ENCODE data around the gene SLFN11. TPM values are rescaled to one million over a fixed set of nuclear protein-coding genes. Genes with fewer than 3 reads are reported as not detected.
"Not testable (repeated sequence)": the region's sequence is repeated elsewhere in the genome, so short reads cannot be mapped to it uniquely, and the experiment has no call there.

The SLFN11 gene
- total and polyA plus RNA-seq, 8 donors, result 0.89 to 38.5 (median 6.4) TPM

DNA sequence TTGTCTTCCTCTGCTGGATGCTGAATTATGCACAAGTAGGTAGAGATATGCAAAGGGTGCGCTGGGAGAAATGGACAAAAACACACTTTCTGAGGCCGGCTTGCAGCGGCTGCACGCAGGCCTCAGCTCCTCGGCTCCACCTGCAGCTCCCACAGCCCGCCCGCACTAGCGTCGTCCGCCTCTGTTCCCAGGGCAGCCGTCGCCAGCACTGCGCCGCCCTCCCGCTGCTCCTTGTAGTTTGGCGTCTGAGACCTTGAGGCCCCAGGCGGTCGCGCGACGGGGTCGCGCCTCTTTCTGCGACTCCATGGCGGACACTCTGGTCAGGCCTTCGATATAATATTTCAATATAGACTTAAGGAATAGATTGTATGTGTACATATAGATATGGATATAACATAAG lies 34.1 kb upstream of the SLFN11 start:
- no peak for DNase-seq
- no peak for TF ChIP-seq POLR2AphosphoS5 (IDR thresholded peaks at IDR 0.05)
- TF ChIP-seq, protein P1, sequence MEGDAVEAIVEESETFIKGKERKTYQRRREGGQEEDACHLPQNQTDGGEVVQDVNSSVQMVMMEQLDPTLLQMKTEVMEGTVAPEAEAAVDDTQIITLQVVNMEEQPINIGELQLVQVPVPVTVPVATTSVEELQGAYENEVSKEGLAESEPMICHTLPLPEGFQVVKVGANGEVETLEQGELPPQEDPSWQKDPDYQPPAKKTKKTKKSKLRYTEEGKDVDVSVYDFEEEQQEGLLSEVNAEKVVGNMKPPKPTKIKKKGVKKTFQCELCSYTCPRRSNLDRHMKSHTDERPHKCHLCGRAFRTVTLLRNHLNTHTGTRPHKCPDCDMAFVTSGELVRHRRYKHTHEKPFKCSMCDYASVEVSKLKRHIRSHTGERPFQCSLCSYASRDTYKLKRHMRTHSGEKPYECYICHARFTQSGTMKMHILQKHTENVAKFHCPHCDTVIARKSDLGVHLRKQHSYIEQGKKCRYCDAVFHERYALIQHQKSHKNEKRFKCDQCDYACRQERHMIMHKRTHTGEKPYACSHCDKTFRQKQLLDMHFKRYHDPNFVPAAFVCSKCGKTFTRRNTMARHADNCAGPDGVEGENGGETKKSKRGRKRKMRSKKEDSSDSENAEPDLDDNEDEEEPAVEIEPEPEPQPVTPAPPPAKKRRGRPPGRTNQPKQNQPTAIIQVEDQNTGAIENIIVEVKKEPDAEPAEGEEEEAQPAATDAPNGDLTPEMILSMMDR (IDR thresholded peaks at IDR 0.05), result no peak
- TF ChIP-seq POLR2A (IDR thresholded peaks at IDR 0.05), result no peak
- TF ChIP-seq EP300 (IDR thresholded peaks at IDR 0.05), result no peak
- Histone ChIP-seq H3K4me3 (no peak overlapping the region), H3K27ac (no peak overlapping the region), H3K9me3 (no peaks in the 10 kb centered on the region), H3K4me1 (no peaks in the 10 kb centered on the region), H3K27me3 (no peaks in the 10 kb centered on the region), H3K36me3 (peaks cover 0 to 51% (median 43%) of the 10 kb centered on the region in 4 donors)
- 86 to 96% (median 92%) methylated on average over 21 to 26 of the region's 26 CpGs for WGBS, 5 donors
- intact Hi-C loops (cut with DNase I; ENCODE audit: low total_unique reads), result no loop called here

DNA sequence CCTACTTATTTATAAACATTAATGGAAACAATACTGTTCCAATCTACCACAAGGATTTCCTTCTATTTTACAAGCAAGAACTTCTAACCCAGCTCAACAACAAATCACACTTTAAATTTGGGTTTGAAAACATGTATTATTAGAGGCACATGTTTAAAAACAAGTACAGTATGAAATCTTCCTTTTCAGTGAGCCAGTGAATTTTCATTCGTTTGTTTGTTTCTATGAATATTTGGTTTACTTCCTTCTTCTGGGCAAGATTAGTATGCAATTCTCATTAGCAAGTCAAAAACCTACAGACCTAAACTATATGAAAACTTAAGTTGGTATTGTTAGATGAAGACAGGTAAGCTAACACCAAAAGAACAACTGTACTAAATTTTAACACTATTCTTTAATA lies 33.1 kb upstream of the SLFN11 start:
- WGBS, 5 donors, result 77 to 90% (median 87%) methylated on average over 1 of the region's 1 CpG
- Histone ChIP-seq H3K27ac (no peak overlapping the region), H3K36me3 (peaks cover 0 to 47% (median 35%) of the 10 kb centered on the region in 4 donors), H3K4me1 (no peaks in the 10 kb centered on the region), H3K4me3 (no peak overlapping the region), H3K9me3 (no peaks in the 10 kb centered on the region), H3K27me3 (no peaks in the 10 kb centered on the region)
- intact Hi-C loops (cut with DNase I; ENCODE audit: low total_unique reads), result no loop called here
- DNase-seq, result no peak
- TF ChIP-seq POLR2AphosphoS5 (IDR thresholded peaks at IDR 0.05), result no peak
- TF ChIP-seq, protein P1 (IDR thresholded peaks at IDR 0.05), result no peak
- TF ChIP-seq POLR2A (IDR thresholded peaks at IDR 0.05), result no peak
- TF ChIP-seq EP300 (IDR thresholded peaks at IDR 0.05), result no peak

DNA sequence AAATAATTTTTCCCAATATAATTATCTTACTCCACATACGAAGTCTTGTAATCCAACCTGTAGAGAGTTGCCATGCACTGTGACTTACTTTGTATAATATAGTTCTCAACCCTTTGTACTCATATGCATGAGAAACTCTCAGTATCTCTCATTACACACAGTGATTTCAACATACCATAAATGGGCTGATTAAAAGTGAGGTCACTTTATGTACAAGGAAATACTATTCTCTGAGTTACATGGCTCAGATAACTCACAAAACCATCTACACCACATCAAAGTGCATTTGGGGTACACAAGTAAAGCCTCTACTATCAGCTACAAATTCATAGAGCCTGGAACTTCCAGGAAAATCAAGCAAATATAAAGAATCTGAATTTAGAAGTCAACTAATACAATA lies 30.9 kb upstream of the SLFN11 start:
- TF ChIP-seq EP300 (IDR thresholded peaks at IDR 0.05) (no peak), POLR2AphosphoS5 (IDR thresholded peaks at IDR 0.05) (no peak)
- 61 to 89% (median 88%) methylated on average over 1 of the region's 1 CpG for WGBS, 5 donors
- H3K27ac ChIP-seq, result no peak overlapping the region

DNA sequence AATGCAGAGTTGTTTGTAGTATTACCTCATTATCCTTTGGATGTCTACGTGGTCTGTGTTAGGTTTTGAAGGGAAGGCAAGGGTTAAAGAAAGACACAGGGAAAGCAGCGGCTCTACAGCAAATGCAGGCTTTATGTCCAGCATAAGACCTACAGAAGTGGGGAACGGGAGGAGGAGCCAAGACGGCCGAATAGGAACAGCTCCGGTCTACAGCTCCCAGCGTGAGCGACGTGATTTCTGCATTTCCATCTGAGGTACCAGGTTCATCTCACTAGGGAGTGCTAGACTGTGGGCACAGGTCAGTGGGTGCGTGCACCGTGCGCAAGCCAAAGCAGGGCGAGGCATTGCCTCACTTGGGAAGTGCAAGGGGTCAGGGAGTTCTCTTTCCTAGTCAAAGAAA lies 20.4 kb upstream of the SLFN11 start:
- not testable (repeated sequence) for H3K9me3 ChIP-seq
- 84 to 96% (median 89%) methylated on average over 13 of the region's 13 CpGs for WGBS, 5 donors

More for the DNA sequence above, 30.9 kb upstream of the SLFN11 start:
- peaks cover 0 to 26% (median 14%) of the 10 kb centered on the region in 4 donors for H3K36me3 ChIP-seq
- no peaks in the 10 kb centered on the region for H3K27me3 ChIP-seq
- H3K4me1 ChIP-seq, result no peaks in the 10 kb centered on the region
- no peaks in the 10 kb centered on the region for H3K9me3 ChIP-seq
- peak in 1 of 2 donors; percentile 11 for DNase-seq
- H3K4me3 ChIP-seq, result no peak overlapping the region
- intact Hi-C loops (cut with DNase I; ENCODE audit: low total_unique reads), result no loop called here

DNA sequence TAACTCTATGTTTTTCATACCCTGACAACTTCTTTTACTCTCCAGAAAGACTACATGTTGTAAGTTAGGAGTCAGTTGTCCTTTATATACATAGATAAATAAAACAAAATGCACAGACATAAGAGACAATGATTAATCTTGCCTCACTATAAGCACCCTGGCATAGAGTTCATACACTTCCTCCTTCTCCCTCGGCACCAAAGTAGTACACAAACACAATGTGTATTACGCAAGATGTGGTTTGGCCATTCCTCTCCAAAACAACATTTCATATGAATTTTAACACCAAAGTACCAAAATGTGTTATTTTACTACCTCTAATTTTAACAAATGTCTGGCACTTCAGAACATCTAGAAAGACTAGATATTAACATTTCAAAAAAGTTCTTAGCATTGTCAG lies 17.2 kb upstream of the SLFN11 start:
- no peak for DNase-seq
- intact Hi-C loops (cut with DNase I; ENCODE audit: low total_unique reads), result no loop called here
- Histone ChIP-seq H3K27me3 (peaks cover 0 to 13% (median 0%) of the 10 kb centered on the region in 3 donors), H3K9me3 (no peaks in the 10 kb centered on the region), H3K4me3 (no peak overlapping the region), H3K36me3 (no peaks in the 10 kb centered on the region), H3K4me1 (no peaks in the 10 kb centered on the region), H3K27ac (no peak overlapping the region)
- TF ChIP-seq POLR2AphosphoS5 (IDR thresholded peaks at IDR 0.05), result no peak
- TF ChIP-seq EP300 (IDR thresholded peaks at IDR 0.05), result no peak
- no peak for TF ChIP-seq POLR2A (IDR thresholded peaks at IDR 0.05)
- TF ChIP-seq, protein P1 (IDR thresholded peaks at IDR 0.05), result no peak
- 43 to 67% (median 50%) methylated on average over 2 of the region's 2 CpGs for WGBS, 5 donors

More for the DNA sequence above, 20.4 kb upstream of the SLFN11 start:
- H3K36me3 ChIP-seq; H3K27ac ChIP-seq; H3K4me1 ChIP-seq; DNase-seq; H3K4me3 ChIP-seq; intact Hi-C loops (cut with DNase I; ENCODE audit: low total_unique reads): not testable (repeated sequence)
- peaks cover 0 to 11% (median 0%) of the 10 kb centered on the region in 3 donors for H3K27me3 ChIP-seq
